Gastroesophageal sphincter (tissue), 4 donors: ENCODE measurements around the gene BRD1. TPM values are rescaled to one million over a fixed set of nuclear protein-coding genes. Genes with fewer than 3 reads are reported as not detected.

Source experiments
- ATAC-seq: fragments of 150-250 bp; one replicate; pipeline ENCODE4 v1.9.1; 2016; ENCODE audit warnings: mild to moderate bottlenecking, moderate library complexity
- H3K27ac ChIP-seq, 4 donors: fragments of 200-600 bp; sonication (generic) in 3 of 4; 1 replicate in 3 of 4; 2 replicates in 1 of 4; pipeline ENCODE4 v1.5.1; 2016 to 2019
- H3K27me3 ChIP-seq: fragments of 200-600 bp; sonication (generic); one replicate; pipeline ENCODE4 v1.5.1; 2019
- H3K36me3 ChIP-seq, 2 donors: fragments of 200-600 bp; sonication (generic); one replicate each; pipeline ENCODE4 v1.5.1; 2019; ENCODE audit warnings: control low read depth in 1 of 2
- H3K4me1 ChIP-seq, 3 donors: fragments of 200-600 bp; sonication (generic); 1 replicate in 2 of 3; 2 replicates in 1 of 3; pipeline ENCODE4 v1.5.1; 2016 to 2019; ENCODE audit warnings: control low read depth in 2 of 3
- H3K4me3 ChIP-seq, 2 donors: fragments of 200-600 bp; sonication (generic); one replicate each; pipeline ENCODE4 v1.5.1; 2019; ENCODE audit warnings: mild to moderate bottlenecking in 1 of 2, moderate library complexity in 1 of 2
- H3K9me3 ChIP-seq, 3 donors: fragments of 200-600 bp; sonication (generic); one replicate each; pipeline ENCODE4 v1.5.1; 2017 to 2019; ENCODE audit warnings: control low read depth in 2 of 3
- EP300 ChIP-seq: sonication (generic); formaldehyde crosslinking; IDR thresholded peaks from one replicate; pipeline ENCODE4 v1.6.1; 2017; ENCODE audit warnings: antibody characterized with exemption, mild to moderate bottlenecking
- POLR2A ChIP-seq, 2 donors: fragments of 450-650 bp; IDR thresholded peaks; one replicate each; pipeline ENCODE4 v1.6.1; 2017; ENCODE audit warnings: antibody characterized with exemption in 2 of 2, mild to moderate bottlenecking in 2 of 2, moderate library complexity in 1 of 2
- POLR2AphosphoS5 ChIP-seq: sonication (generic); formaldehyde crosslinking; IDR thresholded peaks from one replicate; pipeline ENCODE4 v1.6.1; 2017; ENCODE audit warnings: antibody characterized with exemption
- WGBS, 2 donors: methylation state at CpG; one replicate each; pipeline ENCODE4 v1.1.5; 2018; ENCODE audit warnings: low coverage in 1 of 2; 5-methylcytosine and 5-hydroxymethylcytosine counted together
- small RNA-seq, 4 donors: library from RNA; depleted of rRNA; stranded (forward); fragments of <200 nt; gene quantifications; one replicate each; pipeline ENCODE3, GENCODE V24; 2016
- total RNA-seq, 4 donors: library from RNA; depleted of rRNA; stranded (reverse); fragments of >200 nt; gene quantifications; one replicate each; pipeline ENCODE4 v1.1.0, GENCODE V29; 2016
- TF ChIP-seq, protein P1 (sequence below), 4 experiments: fragments of 200-600 bp in 2 of 4; fragments of 450-650 bp in 2 of 4; sonication (generic) in 1 of 4; IDR thresholded peaks; one replicate each; pipeline ENCODE4 v1.5.1; 2017 to 2019; ENCODE audit warnings: antibody characterized with exemption in 4 of 4, mild to moderate bottlenecking in 2 of 4, moderate library complexity in 2 of 4

Gene BRD1
- total RNA-seq, 4 donors from 2014 or later = 36.0 to 66.0 (median 45.5) TPM

DNA sequence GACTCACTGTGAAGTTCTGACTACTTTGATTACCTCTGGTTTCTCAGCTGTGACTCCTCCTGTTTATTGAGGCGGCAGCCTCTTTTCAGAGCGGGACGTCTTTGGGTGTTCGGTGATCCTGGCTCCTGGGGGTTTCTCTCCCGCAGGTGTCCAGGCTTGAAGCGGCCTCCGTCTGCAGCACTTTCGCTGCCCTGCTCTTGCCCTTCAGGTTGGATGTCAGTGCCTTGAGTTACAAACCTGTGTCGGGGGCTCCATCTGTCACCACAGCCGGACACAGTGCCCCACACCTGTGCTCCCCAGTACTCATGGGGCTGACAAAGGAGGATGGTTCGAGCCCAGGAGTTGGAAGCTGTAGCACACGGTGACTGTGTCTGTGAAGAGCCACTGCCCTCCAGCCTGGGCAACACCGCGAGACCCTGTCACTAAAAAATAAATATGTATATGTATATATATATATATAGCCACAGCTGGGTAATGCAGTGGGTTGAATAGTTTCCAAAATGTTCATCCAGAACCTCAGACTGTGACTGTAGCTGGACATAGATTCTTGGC lies 104.1 kb downstream of the BRD1 start:
- ATAC-seq = no peak
- peaks cover 84% of the 10 kb centered on the region for H3K27me3 ChIP-seq
- TF ChIP-seq POLR2AphosphoS5 (no peak), EP300 (no peak), POLR2A (IDR thresholded peaks at IDR 0.05) (no peak)
- TF ChIP-seq, protein P1, sequence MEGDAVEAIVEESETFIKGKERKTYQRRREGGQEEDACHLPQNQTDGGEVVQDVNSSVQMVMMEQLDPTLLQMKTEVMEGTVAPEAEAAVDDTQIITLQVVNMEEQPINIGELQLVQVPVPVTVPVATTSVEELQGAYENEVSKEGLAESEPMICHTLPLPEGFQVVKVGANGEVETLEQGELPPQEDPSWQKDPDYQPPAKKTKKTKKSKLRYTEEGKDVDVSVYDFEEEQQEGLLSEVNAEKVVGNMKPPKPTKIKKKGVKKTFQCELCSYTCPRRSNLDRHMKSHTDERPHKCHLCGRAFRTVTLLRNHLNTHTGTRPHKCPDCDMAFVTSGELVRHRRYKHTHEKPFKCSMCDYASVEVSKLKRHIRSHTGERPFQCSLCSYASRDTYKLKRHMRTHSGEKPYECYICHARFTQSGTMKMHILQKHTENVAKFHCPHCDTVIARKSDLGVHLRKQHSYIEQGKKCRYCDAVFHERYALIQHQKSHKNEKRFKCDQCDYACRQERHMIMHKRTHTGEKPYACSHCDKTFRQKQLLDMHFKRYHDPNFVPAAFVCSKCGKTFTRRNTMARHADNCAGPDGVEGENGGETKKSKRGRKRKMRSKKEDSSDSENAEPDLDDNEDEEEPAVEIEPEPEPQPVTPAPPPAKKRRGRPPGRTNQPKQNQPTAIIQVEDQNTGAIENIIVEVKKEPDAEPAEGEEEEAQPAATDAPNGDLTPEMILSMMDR (IDR thresholded peaks at IDR 0.05) = no peak
- peaks cover 0 to 7% (median 0%) of the 10 kb centered on the region in 3 donors for H3K4me1 ChIP-seq
- H3K36me3 ChIP-seq = no peaks in the 10 kb centered on the region
- H3K27ac ChIP-seq = no peak overlapping the region
- 86 to 92% methylated on average over 6 to 13 of the region's 14 CpGs for WGBS, 2 donors
- no peak overlapping the region for H3K4me3 ChIP-seq
- H3K9me3 ChIP-seq = no peaks in the 10 kb centered on the region

Small RNAs within 50 kb of the gene (small RNA-seq; reads per million reads assigned to genes)
- gene AL117328.1 (0 reads per million in 4 donors), gene RF00017 (0 reads per million in 4 donors)

Other genes starting within 250 kb of the BRD1 start
- 10 to 100 TPM in 1 of 4 donors, 1 to 10 TPM in 3; 6.9 to 12.3 (median 7.1) TPM for gene ZBED4, start 26.0 kb upstream of the BRD1 start, total RNA-seq
- 10 to 100 TPM; 18.8 to 30.0 (median 22.6) TPM for gene ALG12, start 90.6 kb upstream of the BRD1 start, total RNA-seq
- gene CRELD2, start 90.8 kb upstream of the BRD1 start, total RNA-seq = 10 to 100 TPM; 21.9 to 36.2 (median 30.9) TPM
- gene PIM3, start 132.9 kb upstream of the BRD1 start, total RNA-seq = 10 to 100 TPM; 30.0 to 58.3 (median 46.4) TPM
- gene IL17REL, start 184.9 kb upstream of the BRD1 start, total RNA-seq = not detected
- gene TTLL8, start 230.4 kb upstream of the BRD1 start, total RNA-seq = not detected